C1 segment of cervical spinal cord (tissue), 14 donors: Measurements from ENCODE around the gene MTERF1.
"Not testable (repeated sequence)": the region's sequence is repeated elsewhere in the genome, so short reads cannot be mapped to it uniquely, and the experiment has no call there.

Experiments used
- DNase-seq, 14 donors: peaks; one replicate each; lab custom pipeline; 2025; lab: John Stamatoyannopoulos, UW

MTERF1 gene

GRCh38 chr7:91883676-91884362 lies 3.3 kb upstream of the MTERF1 start:
- DNase-seq: no peak

- DNase-seq: no peak
These were observed 488 bp downstream of the MTERF1 start for GRCh38 chr7:91880016-91880412.

GRCh38 chr7:91876391-91877133 lies 3.9 kb downstream of the MTERF1 start:
- no peak for DNase-seq

- no peak for DNase-seq
These were observed 4.7 kb downstream of the MTERF1 start for GRCh38 chr7:91875851-91876250.

- DNase-seq: no peak
These were observed 7.6 kb downstream of the MTERF1 start for GRCh38 chr7:91872928-91873327.

- DNase-seq: no peak
These were observed 8.4 kb downstream of the MTERF1 start for GRCh38 chr7:91872069-91872468.

- no peak for DNase-seq
These were observed 10.8 kb downstream of the MTERF1 start for GRCh38 chr7:91869661-91870060.

- no peak for DNase-seq
These were observed 13.8 kb downstream of the MTERF1 start for GRCh38 chr7:91866599-91867148.

- DNase-seq: no peak
These were observed 15.0 kb downstream of the MTERF1 start for GRCh38 chr7:91865511-91865910.

GRCh38 chr7:91864604-91865003 lies 15.9 kb downstream of the MTERF1 start:
- DNase-seq: not testable (repeated sequence)

GRCh38 chr7:91864070-91864469 lies 16.4 kb downstream of the MTERF1 start:
- DNase-seq: no peak

- no peak for DNase-seq
These were observed 28.2 kb downstream of the MTERF1 start for GRCh38 chr7:91852263-91852741.

GRCh38 chr7:91850455-91850854 lies 30.0 kb downstream of the MTERF1 start:
- DNase-seq: no peak

- no peak for DNase-seq
These were observed 32.5 kb downstream of the MTERF1 start for GRCh38 chr7:91847876-91848588.

GRCh38 chr7:91847231-91847630 lies 33.3 kb downstream of the MTERF1 start:
- no peak for DNase-seq

- no peak for DNase-seq
These were observed 34.1 kb downstream of the MTERF1 start for GRCh38 chr7:91846436-91846835.

GRCh38 chr7:91843831-91844230 lies 36.7 kb downstream of the MTERF1 start:
- no peak for DNase-seq

- DNase-seq: no peak
These were observed 42.1 kb downstream of the MTERF1 start for GRCh38 chr7:91838439-91838838.

- peak in 1 of 14 donors; percentile 19 for DNase-seq
These were observed 43.0 kb downstream of the MTERF1 start for GRCh38 chr7:91837397-91838070.

GRCh38 chr7:91835826-91836368 lies 44.6 kb downstream of the MTERF1 start:
- DNase-seq: no peak
